ES-I3 (cell line): ENCODE measurements around the gene IQGAP3.

Experiments
- H3K36me3 ChIP-seq: 2 replicates; pipeline ENCODE4 v1.6.1; 2013; ENCODE audit warnings: mild to moderate bottlenecking, low read length, control low read depth, moderate library complexity; ENCODE audit not compliant: insufficient read depth
- H3K4me1 ChIP-seq: 2 replicates; pipeline ENCODE4 v1.6.1; 2013; ENCODE audit warnings: mild to moderate bottlenecking, control low read depth, low read length; ENCODE audit not compliant: insufficient read depth
- H3K9ac ChIP-seq: 2 replicates; pipeline ENCODE4 v1.6.1; 2013; ENCODE audit warnings: low read depth, mild to moderate bottlenecking, low read length, moderate library complexity
- H3K9me3 ChIP-seq: 2 replicates; pipeline ENCODE4 v1.6.1; 2013; ENCODE audit warnings: mild to moderate bottlenecking, low read length, moderate library complexity; ENCODE audit not compliant: control insufficient read depth, insufficient read depth

Gene IQGAP3

GRCh38 chr1:156599811-156600210, 27.4 kb upstream of the IQGAP3 start:
- H3K9ac ChIP-seq, result no peak overlapping the region
- H3K36me3 ChIP-seq, result peaks cover 22% of the 10 kb centered on the region
- H3K9me3 ChIP-seq, result no peaks in the 10 kb centered on the region
- no peaks in the 10 kb centered on the region for H3K4me1 ChIP-seq

DNA sequence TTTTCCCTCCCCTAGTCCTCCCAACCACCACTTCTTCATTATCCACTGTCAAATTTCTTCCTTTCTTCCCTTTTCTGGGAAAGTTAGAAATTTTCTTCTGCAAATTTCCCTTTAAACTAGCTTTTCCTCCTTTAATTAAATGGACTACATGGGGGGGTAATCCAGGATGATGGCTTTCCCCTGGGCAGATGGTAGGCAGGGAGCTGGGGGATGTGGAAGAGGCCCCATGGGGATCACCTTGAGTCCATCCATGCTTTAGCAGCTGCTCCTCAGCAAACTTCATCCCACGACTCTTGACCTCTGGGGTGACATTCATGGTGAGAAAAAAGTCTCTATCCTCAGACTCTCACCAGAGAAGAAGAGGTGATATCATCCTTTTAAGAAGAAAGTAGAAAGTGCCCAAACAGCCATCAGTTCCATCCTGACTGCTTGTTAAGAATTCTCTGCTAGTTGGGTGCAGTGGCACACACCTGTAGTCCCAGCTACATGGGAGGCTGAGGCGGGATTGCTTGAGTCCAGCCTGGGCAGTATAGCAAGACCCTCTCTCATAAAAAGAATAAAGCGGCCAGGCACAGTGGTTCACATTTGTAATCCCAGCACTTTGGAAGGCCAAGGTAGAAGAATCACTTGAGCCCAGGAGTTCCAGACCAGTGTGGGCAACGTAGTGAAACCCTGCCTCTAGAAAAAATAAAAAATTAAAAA, 26.5 kb upstream of the IQGAP3 start:
- Histone ChIP-seq H3K9ac (no peak overlapping the region), H3K36me3 (peaks cover 22% of the 10 kb centered on the region), H3K9me3 (no peaks in the 10 kb centered on the region), H3K4me1 (no peaks in the 10 kb centered on the region)

GRCh38 chr1:156598125-156598524, 25.8 kb upstream of the IQGAP3 start:
- H3K9ac ChIP-seq, result no peak overlapping the region

DNA sequence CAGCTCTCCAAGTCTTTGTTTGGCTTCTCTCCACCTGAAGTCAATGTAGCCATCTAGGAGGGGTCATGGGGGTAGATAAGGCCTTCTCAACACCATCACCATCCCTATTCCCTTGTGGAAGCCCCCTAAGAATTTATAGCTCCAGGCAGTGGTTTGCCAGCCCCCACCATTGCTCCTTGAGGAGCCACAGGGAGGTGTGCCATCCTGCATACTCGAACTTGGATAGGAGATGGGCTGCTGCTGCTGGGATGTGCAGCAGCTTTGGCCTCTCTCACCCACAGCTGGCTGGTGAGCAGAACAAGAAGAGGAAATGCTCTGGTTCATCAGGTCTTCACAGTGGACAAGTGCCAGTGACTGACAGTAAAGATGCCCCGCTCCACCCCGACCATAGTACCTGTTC, 24.1 kb upstream of the IQGAP3 start:
- no peaks in the 10 kb centered on the region for H3K4me1 ChIP-seq
- H3K9me3 ChIP-seq, result no peaks in the 10 kb centered on the region
- H3K36me3 ChIP-seq, result peaks cover 26% of the 10 kb centered on the region
- no peak overlapping the region for H3K9ac ChIP-seq

More at GRCh38 chr1:156598125-156598524, 25.8 kb upstream of the IQGAP3 start:
- H3K36me3 ChIP-seq, result peaks cover 25% of the 10 kb centered on the region
- no peaks in the 10 kb centered on the region for H3K4me1 ChIP-seq
- H3K9me3 ChIP-seq, result no peaks in the 10 kb centered on the region

GRCh38 chr1:156595016-156595415, 22.7 kb upstream of the IQGAP3 start:
- H3K36me3 ChIP-seq, result peaks cover 26% of the 10 kb centered on the region
- H3K9ac ChIP-seq, result no peak overlapping the region
- no peaks in the 10 kb centered on the region for H3K4me1 ChIP-seq
- no peaks in the 10 kb centered on the region for H3K9me3 ChIP-seq

DNA sequence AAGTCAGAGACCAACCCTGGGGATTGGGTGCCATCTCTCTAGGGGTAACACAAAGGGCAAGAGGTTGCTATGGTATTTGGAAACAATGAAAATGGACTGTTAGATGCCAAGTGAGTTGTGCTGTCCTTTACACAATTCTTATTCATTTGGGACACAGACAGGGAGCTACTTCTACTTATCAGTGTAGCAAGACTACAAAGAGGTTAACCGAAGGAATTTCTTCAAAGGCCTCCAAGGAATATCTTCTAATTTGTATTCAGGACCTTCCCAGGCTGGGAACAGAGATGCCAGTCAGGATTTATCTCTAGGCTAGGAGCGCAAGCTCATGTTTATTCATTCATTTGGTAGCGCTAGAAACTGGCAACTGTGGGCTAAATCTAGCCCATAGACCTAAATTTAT, 21.8 kb upstream of the IQGAP3 start:
- peaks cover 26% of the 10 kb centered on the region for H3K36me3 ChIP-seq
- H3K4me1 ChIP-seq, result no peaks in the 10 kb centered on the region
- no peak overlapping the region for H3K9ac ChIP-seq

GRCh38 chr1:156593661-156593989, 21.3 kb upstream of the IQGAP3 start:
- Histone ChIP-seq H3K9ac (no peak overlapping the region), H3K36me3 (peaks cover 26% of the 10 kb centered on the region), H3K4me1 (no peaks in the 10 kb centered on the region), H3K9me3 (no peaks in the 10 kb centered on the region)

More for the DNA sequence above, 21.8 kb upstream of the IQGAP3 start:
- H3K9me3 ChIP-seq, result no peaks in the 10 kb centered on the region

DNA sequence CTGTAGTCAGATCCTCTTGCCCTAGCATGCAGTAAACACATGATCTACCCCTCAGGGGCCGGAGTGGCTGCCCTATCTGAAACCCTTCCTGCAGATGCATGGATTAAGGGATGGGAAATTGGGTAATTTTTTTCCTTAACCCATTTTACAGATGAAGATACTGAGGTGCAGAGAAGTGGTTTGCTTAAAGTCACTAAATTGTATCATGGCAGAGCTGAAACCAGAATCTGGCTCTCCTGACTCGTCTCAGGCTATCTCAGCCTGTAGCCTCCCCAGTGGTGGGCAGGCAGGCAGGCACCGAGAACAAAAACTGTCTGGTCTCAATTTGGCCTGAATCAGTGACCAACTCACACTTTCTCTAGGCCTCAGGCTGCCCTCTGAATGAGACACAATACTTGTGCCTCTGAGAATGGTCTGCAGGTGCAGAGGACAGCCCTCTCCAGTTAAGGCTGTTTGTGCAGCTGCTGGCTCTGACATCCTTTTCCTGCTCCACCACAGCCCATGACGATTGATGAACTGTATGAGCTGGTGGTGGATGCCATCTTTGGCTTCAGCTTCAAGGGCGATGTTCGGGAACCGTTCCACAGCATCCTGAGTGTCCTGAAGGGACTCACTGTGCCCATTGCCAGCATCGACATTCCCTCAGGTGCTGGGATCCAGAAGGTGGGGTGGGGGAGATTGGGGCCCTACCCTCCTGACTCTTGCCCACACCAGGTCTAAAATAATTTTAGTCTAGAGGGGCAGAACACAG, 20.7 kb upstream of the IQGAP3 start:
- H3K9me3 ChIP-seq, result no peaks in the 10 kb centered on the region
- H3K9ac ChIP-seq, result no peak overlapping the region
- no peaks in the 10 kb centered on the region for H3K4me1 ChIP-seq
- H3K36me3 ChIP-seq, result peaks cover 24% of the 10 kb centered on the region

DNA sequence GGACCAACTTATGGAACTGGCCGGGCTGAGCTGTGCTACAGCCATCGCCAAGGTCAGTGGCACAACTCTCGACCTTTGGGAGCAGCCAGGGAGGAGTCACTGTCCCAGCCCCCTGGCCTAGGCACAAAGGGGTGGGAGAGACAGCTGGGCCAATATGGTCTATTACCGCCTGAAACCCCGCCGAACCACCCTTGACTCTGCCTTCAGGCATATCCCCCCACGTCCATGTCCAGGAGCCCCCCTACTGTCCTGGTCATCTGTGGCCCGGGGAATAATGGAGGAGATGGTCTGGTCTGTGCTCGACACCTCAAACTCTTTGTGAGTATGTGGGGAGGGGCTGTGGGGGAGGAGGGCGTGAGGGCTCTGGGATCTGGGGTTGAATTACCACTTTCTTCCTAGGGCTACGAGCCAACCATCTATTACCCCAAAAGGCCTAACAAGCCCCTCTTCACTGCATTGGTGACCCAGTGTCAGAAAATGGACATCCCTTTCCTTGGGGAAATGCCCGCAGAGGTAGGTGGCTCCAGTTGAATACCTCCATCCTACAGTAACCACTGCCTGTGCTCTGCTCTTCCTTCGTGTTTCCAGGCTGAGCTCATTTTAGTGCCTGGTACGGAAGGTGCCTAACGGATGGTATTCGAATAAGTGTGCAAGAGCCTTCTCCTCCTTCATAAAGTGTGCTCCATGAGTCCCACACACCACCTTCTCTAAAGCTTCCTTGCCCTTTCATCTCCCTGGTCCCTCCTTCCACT, 20.0 kb upstream of the IQGAP3 start:
- Histone ChIP-seq H3K9ac (peak overlapping the region; percentile 72), H3K36me3 (peaks cover 19% of the 10 kb centered on the region; the same call in 1 of the 2 replicates), H3K4me1 (no peaks in the 10 kb centered on the region), H3K9me3 (no peaks in the 10 kb centered on the region)

GRCh38 chr1:156591432-156592157, 19.2 kb upstream of the IQGAP3 start, which contains the start of gene NAXE:
NAXE (plus strand) TSS chr1:156591776; CDS start chr1:156591805, 29 bp downstream.
- Histone ChIP-seq H3K9me3 (no peaks in the 10 kb centered on the region), H3K4me1 (no peaks in the 10 kb centered on the region), H3K9ac (peak within 1 kb of the TSS; percentile 72), H3K36me3 (peaks cover 14% of the 10 kb centered on the region; the same call in 1 of the 2 replicates)

DNA sequence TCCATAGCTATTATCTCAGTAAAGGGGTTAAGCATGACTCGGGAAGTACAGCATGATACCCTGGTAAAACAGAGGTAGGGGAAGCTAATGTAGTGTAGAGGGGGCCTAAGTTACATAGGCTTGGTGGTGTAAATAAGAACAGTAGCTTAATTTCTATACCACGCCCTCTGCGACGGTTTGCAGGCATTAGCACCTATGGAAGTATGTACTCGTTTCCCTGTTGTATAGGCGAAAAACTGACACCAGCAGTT, 18.7 kb upstream of the IQGAP3 start:
- Histone ChIP-seq H3K36me3 (peaks cover 11% of the 10 kb centered on the region; the same call in 1 of the 2 replicates), H3K9me3 (no peaks in the 10 kb centered on the region), H3K4me1 (no peaks in the 10 kb centered on the region), H3K9ac (peak overlapping the region; percentile 72)

DNA sequence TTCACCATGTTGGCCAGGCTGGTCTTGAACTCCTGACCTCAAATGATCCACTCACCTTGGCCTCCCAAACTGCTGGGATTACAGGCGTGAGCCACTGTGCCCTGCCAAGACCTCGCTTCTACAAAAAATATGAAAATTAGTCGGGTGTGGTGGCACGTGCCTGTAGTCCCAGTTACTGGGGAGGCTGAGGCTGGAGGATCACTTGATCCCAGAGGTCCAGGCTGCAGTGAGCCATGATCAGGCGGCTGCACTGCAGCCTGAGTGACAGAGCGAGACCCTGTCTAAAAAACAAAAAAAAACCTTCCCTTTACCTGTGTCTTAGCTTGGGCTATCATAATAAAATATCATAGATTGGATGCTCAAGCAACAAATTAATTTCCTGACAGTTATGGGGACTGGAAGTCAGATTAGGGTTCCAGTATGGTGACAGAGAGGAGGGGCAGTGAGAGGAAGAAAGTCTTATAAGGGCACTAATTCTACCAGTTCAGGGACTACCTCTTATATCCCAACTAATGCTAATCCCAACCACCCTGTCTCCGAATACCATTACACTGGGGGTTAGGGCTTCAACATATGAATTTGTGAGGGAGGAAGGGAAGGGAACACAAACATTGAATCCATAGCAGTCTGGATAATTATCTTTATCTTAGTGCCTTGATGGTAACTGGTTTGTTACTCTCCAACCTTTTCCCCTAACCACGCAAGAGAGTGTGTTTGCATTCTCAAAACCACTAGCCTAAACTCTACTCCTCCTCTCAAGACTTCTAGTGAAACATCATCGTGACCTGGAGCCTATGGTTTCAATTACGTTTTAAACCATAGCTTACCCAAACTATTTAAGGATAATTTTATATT, 18.2 kb upstream of the IQGAP3 start:
- Histone ChIP-seq H3K9me3 (no peaks in the 10 kb centered on the region), H3K9ac (peak overlapping the region; percentile 72)

GRCh38 chr1:156589546-156589945, 17.2 kb upstream of the IQGAP3 start:
- Histone ChIP-seq H3K9ac (no peak overlapping the region), H3K36me3 (peaks cover 4% of the 10 kb centered on the region; the same call in 1 of the 2 replicates), H3K4me1 (peaks cover 4% of the 10 kb centered on the region), H3K9me3 (no peaks in the 10 kb centered on the region)

More for the DNA sequence above, 18.2 kb upstream of the IQGAP3 start:
- no peaks in the 10 kb centered on the region for H3K4me1 ChIP-seq
- peaks cover 7% of the 10 kb centered on the region; the same call in 1 of the 2 replicates for H3K36me3 ChIP-seq
